ENCODE measurements around the gene SYT8.

The SYT8 gene

GRCh38 chr11:1819074-1819473 lies 15.7 kb upstream of the SYT8 start:
- no peak for FAIRE-seq

- no peak for FAIRE-seq
These were observed 14.1 kb upstream of the SYT8 start for GRCh38 chr11:1820463-1821325.

DNA sequence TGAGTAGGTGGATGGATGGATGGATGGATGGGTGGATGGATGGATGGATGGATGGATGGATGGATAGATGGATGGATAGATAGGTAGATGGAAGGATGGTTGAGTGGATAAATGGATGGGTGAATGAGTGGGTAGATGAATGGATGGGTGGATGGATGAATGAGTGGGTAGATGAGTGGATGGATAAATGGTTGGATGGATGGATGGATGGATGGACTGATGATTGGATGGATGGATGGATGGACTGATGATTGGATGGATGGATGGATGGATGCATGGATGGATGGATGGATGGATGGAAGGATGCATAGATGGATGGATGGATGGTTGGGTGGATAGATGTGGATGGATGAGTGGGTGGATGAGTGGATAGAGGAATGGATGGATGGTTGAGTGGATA lies 13.2 kb upstream of the SYT8 start:
- FAIRE-seq = no peak

DNA sequence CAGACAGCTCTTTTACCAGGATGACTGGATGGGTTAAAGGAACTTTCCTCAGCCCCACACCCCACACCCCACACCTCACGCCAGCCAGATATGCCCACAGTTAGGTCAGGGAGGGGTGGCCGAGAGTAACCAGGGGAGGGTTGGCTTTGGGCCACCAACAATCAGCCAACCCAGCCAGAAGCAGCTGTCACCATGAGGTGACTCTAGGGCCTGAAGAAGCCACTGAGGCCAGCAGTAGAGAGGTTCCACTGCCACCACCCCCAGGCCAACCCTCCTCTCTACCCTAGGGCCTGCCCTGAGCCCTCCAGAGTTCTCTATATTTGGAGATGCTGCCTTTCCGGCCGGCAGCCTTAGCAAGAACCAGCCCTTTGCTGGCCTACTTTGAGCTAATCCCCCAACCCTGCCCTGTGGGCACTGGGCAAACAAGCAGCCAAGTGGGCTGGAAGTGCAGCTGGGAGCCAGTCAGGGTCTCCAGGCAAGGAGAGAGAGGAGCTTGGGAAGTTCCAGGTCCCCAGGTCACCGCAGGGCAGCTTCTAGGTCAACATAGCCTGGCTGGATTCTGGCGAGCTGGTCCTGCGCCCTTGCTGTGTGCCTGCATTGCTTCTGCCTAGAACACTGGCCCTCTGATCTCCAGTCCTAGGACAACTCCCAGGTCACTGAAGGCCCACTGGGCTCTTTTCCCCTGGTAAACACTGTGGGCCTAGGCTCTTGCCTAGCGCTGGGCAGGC lies 12.0 kb upstream of the SYT8 start:
- no peak for FAIRE-seq

- no peak for FAIRE-seq
These were observed 11.2 kb upstream of the SYT8 start for GRCh38 chr11:1823376-1824220.

DNA sequence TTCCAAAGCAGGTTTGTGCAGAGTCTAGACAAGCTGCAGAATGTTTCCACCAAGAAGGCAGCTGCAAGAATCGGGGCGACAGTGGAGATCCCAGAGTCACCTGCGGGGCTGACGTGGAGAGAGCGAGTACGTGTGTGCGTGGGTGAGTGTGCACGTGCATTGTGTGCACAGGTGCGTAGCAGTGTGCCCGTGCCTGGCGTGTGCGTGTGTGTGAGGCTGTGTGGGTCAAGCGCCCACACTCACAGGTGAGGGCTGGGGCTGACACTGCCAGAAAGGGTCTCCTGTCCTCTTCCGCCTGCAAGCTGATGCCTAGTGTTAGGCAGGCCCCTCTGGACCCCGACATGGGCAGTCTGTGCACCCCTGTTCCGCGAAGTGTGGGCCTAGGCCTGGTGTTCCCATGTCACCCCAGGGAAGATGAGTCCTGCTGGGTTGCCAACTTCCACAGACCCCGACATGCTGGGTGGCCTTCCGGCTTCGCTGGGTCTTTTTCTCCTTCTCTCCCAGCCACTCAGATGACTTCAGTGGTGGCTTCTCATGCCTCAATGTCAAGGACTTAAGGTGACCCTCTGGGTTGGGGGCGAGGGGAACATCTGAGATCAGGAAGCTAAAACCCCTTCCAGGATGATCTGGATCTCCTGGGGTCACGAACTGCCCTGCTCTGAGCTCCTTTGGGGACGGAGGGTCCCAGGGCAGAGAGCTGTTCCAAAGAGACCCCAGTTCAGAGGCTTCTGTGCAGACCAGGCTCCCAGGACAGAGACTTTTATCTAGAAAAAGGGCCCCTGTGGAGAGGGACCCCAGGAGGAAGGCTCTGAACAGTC lies 10.4 kb upstream of the SYT8 start:
- FAIRE-seq = no peak

DNA sequence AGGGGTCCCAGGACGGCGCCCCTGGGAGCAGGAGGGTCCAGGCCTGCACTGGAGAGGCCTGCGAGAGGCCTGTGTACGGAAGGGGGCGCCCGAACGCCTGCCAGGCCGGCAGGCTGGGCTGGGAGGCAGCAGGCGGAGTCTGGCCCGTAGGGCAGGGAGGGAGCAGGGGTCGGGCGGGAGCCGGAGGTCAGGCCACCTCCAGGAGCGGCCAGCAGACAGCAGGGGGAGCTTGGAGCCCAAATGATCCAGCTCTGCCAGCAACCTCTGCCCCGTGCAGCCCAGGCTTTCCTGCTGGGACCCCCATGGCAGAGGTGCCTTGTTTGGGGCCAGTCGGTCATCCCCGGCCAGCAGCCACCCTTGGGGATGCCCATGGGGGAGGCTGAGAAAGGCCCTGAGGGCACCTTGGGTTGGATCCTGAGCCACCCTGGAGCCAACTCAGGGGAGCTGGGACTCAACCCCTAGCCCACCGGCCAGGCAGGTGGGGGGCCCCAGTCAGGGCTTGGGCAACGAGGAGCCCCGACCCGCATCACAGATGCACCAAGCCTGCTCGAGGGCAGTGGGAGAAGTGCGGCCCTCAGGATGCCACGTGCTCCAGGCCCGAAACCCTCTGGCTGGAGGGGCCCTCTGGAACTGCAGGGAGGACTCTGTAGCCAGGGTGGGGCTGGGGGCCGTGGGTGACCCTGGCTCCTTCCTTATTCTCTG lies 9.6 kb upstream of the SYT8 start:
- FAIRE-seq = no peak

- no peak for FAIRE-seq
These were observed 8.9 kb upstream of the SYT8 start for GRCh38 chr11:1825785-1826451.

DNA sequence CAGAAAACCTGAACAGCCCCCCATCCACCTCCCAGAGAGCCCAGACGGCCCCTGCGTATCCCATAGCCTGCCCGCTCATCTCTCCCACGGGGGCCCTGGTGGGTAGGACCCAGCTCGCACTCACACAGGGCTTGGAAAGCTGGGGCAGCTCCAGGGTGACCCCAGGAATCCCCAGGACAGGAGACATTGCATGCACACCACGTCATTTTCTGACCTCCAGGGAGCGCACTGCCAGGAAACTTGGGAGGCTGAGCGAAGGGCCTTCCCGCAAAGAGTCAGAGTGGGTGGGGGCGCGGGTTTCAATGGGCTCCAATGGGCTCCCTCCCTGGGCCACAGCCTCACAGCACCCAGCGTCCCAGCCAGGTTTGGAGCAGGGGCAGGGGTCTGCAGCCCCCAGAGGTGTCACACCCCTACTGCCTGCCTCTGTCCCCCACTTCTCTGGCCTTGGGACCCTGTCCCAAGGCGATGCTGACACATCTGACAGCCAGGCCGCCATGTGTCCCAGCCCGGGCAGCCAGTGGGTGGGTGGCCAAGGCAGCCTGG lies 8.2 kb upstream of the SYT8 start:
- FAIRE-seq = no peak

GRCh38 chr11:1827095-1827813 lies 7.5 kb upstream of the SYT8 start:
- FAIRE-seq = no peak

GRCh38 chr11:1827931-1828330 lies 6.9 kb upstream of the SYT8 start:
- no peak for FAIRE-seq

GRCh38 chr11:1828542-1828941 lies 6.2 kb upstream of the SYT8 start:
- no peak for FAIRE-seq

GRCh38 chr11:1829039-1829820 lies 5.6 kb upstream of the SYT8 start:
- no peak for FAIRE-seq

DNA sequence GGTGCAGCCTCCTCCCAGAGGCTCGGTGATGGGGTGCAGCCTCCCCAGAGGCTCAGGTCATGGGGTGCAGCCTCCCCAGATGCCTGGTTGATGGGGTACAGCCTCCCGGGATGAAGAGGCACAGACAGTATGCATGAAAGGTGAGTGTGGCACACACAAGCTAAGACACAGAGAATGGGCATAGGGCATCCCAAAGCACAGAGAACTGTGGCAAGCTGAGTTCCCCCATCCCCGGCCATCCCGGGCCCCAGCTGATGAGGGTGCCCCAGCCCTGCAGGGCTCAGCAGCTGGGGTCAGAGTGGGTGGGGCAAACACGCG lies 4.8 kb upstream of the SYT8 start:
- FAIRE-seq = no peak

- FAIRE-seq = no peak
These were observed 4.2 kb upstream of the SYT8 start for GRCh38 chr11:1830322-1831223.

- FAIRE-seq = no peak
These were observed 3.2 kb upstream of the SYT8 start for GRCh38 chr11:1831338-1832210.

GRCh38 chr11:1832211-1832919 lies 2.4 kb upstream of the SYT8 start:
- FAIRE-seq = no peak

Data from TTC549 (cell line).